ENCODE measurements around the gene GRB10.

DNA sequence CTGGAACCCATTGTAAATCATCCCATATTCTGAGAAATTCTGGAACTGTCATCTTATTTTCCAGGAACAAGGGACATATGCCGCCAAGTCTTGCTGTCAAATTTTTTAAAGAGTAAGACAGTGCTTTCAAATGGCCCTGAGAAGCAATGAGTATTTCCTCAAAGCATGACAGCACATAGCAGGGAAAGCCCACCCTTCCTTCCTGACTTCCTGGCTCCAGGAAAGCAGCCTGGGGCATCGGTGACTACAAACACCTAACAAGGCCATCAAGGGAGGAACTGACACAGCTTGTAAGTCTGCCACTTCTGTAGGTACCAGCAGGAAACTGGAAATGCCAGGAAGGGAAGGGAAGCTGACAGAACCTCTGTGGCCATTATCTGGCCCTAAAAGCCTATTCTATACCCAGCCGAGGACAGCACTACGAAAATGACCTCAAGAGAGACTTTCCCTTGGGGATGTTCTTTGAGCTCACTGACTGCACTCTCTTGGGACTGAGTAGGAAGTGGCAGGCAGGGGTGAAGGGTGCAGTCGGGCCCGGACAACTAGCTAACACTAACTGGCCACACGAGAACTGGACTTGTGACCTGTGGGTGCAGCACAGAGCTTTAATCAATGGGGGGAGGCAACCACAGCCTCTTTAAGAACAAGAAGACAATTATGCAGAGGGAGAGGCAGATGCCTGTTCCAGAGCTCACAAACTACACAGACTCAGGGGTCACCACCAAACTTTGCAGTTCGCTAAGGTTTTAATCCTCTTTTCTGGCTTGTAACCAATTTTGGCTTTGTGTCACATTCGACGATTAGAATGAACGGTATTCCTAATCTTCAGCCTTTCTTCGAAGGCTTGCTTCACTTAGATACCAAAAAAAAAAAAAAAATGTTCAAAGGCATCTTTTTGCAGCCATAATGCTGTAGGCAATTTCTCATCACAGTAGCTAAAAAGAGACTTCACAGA lies 52.0 kb downstream of the GRB10 start:
- TF ChIP-seq CTCF (IDR thresholded peaks at IDR 0.05) (no peak), POLR2A (IDR thresholded peaks at IDR 0.05) (no peak)

Measured in uterus (tissue), 2 donors.